Left lung (tissue), 10 donors: ENCODE measurements around the gene FAAH2. TPM values are rescaled to one million over a fixed set of nuclear protein-coding genes. Genes with fewer than 3 reads are reported as not detected.

Experiments
- ATAC-seq: fragments of 200-7000 bp; cut with Tn5 transposase; one replicate; pipeline ENCODE4 v1.9.1; 2020; ENCODE audit warnings: moderate library complexity
- DNase-seq, 4 donors: peaks; one replicate each; pipeline ENCODE4 v3.0.0-alpha.2; 2013 to 2020
- H3K27ac ChIP-seq, 2 donors: fragments of 200-600 bp; sonication (generic) in 1 of 2; one replicate each; pipeline versions ENCODE4 v1.5.0 to v1.8.0; 2020 to 2021
- H3K27me3 ChIP-seq, 2 donors: fragments of 200-600 bp; sonication (generic) in 1 of 2; one replicate each; pipeline versions ENCODE4 v1.5.0 to v1.8.0; 2020 to 2021
- H3K36me3 ChIP-seq, 2 donors: fragments of 200-600 bp; sonication (generic) in 1 of 2; one replicate each; pipeline versions ENCODE4 v1.5.0 to v1.8.0; 2020 to 2021
- H3K4me1 ChIP-seq, 2 donors: fragments of 200-600 bp; one replicate each; pipeline ENCODE4 v1.8.0; 2021
- H3K4me3 ChIP-seq, 2 donors: fragments of 200-600 bp; sonication (generic) in 1 of 2; one replicate each; pipeline versions ENCODE4 v1.5.0 to v1.8.0; 2020 to 2021; ENCODE audit warnings: mild to moderate bottlenecking in 1 of 2
- H3K9me3 ChIP-seq, 2 donors: fragments of 200-600 bp; sonication (generic) in 1 of 2; one replicate each; pipeline versions ENCODE4 v1.5.0 to v1.8.0; 2020 to 2021
- intact Hi-C, 2 donors: fragments of 100-400 bp; cut with DNase I; formaldehyde crosslinking; loops; one replicate each; pipeline versions ENCODE4 v1.11.2 to v1.14.2; 2022
- polyA plus RNA-seq, 6 donors: library from polyadenylated mRNA; unstranded; fragments of 120-200 nt; gene quantifications; one replicate each; pipeline ENCODE4 v1.2.1, GENCODE V29; 2013; ENCODE audit not compliant: insufficient read length in 6 of 6
- total RNA-seq, 2 donors: library from RNA; stranded (reverse); fragmentation: NEBNext Ultra II Directional; extraction: Animal tissue kit (Norgen Biotek cat#: 25700); gene quantifications; one replicate each; pipeline ENCODE4 v1.2.1, GENCODE V29; 2021
- TF ChIP-seq, protein P1 (sequence below), 2 donors: fragments of 200-600 bp; sonication (generic) in 1 of 2; IDR thresholded peaks; one replicate each; pipeline versions ENCODE4 v1.5.0 to v1.8.0; 2021; ENCODE audit warnings: antibody characterized with exemption in 2 of 2
- donor health status: DM: no; HTN: yes; CAD: no.
- donor health status: DM: no; HTN: no; CAD: no.

The FAAH2 gene
- total and polyA plus RNA-seq, 8 donors: 5.0 to 9.6 (median 6.5) TPM

GRCh38 chrX:57266275-57266674, 20.2 kb upstream of the FAAH2 start:
- DNase-seq (no peak), ATAC-seq (no peak)
- H3K27ac ChIP-seq: no peak overlapping the region
- no peaks in the 10 kb centered on the region for H3K36me3 ChIP-seq
- TF ChIP-seq, protein P1, sequence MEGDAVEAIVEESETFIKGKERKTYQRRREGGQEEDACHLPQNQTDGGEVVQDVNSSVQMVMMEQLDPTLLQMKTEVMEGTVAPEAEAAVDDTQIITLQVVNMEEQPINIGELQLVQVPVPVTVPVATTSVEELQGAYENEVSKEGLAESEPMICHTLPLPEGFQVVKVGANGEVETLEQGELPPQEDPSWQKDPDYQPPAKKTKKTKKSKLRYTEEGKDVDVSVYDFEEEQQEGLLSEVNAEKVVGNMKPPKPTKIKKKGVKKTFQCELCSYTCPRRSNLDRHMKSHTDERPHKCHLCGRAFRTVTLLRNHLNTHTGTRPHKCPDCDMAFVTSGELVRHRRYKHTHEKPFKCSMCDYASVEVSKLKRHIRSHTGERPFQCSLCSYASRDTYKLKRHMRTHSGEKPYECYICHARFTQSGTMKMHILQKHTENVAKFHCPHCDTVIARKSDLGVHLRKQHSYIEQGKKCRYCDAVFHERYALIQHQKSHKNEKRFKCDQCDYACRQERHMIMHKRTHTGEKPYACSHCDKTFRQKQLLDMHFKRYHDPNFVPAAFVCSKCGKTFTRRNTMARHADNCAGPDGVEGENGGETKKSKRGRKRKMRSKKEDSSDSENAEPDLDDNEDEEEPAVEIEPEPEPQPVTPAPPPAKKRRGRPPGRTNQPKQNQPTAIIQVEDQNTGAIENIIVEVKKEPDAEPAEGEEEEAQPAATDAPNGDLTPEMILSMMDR (IDR thresholded peaks at IDR 0.05): no peak
- H3K4me1 ChIP-seq: no peaks in the 10 kb centered on the region
- no peaks in the 10 kb centered on the region for H3K9me3 ChIP-seq
- intact Hi-C loops: no loop called here
- no peaks in the 10 kb centered on the region for H3K27me3 ChIP-seq
- no peak overlapping the region for H3K4me3 ChIP-seq

DNA sequence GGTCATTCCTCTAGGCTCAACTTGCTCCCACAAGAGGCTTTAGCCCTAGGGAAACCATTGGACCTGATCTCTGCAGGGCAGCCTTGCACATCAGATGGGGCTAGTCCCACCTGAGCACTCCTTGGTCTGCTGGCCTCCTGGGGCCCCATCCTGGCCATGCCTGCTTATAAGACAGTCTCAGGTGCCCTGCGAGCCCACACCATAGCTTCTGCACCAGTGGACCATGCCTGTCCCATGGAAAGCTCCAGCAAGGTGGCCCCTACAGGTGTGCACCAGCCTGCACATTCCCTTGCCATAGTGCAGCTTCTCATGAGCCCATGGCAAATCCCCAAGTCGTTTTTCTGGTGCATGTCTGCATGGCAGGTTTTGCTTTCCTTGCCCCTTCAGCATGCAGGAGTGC, 19.6 kb upstream of the FAAH2 start:
- Histone ChIP-seq H3K4me1 (no peaks in the 10 kb centered on the region), H3K27ac (no peak overlapping the region), H3K36me3 (no peaks in the 10 kb centered on the region), H3K4me3 (no peak overlapping the region), H3K27me3 (no peaks in the 10 kb centered on the region), H3K9me3 (peaks cover 0 to 2% of the 10 kb centered on the region in 2 donors)
- TF ChIP-seq, protein P1 (IDR thresholded peaks at IDR 0.05): no peak
- ATAC-seq: no peak
- intact Hi-C loops: no loop called here
- DNase-seq: no peak

DNA sequence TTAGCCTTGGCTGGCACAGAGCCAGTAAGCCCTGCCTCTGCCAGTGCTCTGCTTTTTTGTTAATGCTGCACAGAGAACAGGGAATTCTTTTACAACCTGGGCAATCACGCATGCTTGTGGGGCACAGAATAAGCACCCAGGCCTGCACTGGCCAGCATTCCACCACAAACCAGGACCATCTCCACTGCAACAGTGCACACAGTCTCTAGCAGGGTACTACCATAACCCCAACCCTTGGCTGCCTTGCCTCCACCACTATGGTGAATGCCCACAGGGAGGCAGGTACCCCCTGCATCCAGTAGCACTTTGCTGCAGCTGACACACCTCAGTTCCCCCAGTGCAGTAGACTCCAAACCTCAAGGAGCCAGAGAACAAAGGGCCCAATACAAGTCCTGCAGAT, 19.2 kb upstream of the FAAH2 start:
- TF ChIP-seq, protein P1 (IDR thresholded peaks at IDR 0.05): no peak
- no peak for ATAC-seq
- DNase-seq: no peak
- Histone ChIP-seq H3K4me1 (no peaks in the 10 kb centered on the region), H3K27ac (no peak overlapping the region), H3K36me3 (no peaks in the 10 kb centered on the region), H3K27me3 (no peaks in the 10 kb centered on the region), H3K4me3 (no peak overlapping the region), H3K9me3 (peaks cover 0 to 2% of the 10 kb centered on the region in 2 donors)
- intact Hi-C loops: no loop called here

- H3K4me3 ChIP-seq: no peak overlapping the region
- no peak overlapping the region for H3K27ac ChIP-seq
- intact Hi-C loops: no loop called here
- no peaks in the 10 kb centered on the region for H3K4me1 ChIP-seq
- no peaks in the 10 kb centered on the region for H3K36me3 ChIP-seq
- H3K27me3 ChIP-seq: no peaks in the 10 kb centered on the region
- DNase-seq: no peak
- no peak for ATAC-seq
- TF ChIP-seq, protein P1 (IDR thresholded peaks at IDR 0.05): no peak
- peaks cover 0 to 16% of the 10 kb centered on the region in 2 donors for H3K9me3 ChIP-seq
Observed at GRCh38 chrX:57270980-57271379, 15.5 kb upstream of the FAAH2 start.

DNA sequence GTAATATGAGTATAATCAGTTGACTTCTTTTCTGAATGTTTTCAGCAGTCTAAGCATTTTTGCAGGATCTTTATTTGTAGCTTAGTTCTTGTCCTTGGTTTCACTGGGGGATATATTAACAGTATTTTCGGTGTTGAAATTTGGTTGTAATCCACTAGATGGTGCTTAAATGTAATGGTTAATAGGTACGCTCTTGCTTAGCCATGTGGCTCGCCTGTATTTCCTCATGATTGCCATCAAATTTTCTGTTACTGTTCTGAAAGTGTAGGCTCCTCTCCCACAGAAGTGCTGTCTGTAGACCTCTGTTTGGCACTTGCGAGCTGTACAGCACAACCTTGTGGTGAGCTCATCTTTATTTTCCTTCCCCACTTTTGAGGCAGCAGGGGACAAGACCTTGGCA, 3.9 kb upstream of the FAAH2 start:
- DNase-seq (no peak), ATAC-seq (no peak)
- Histone ChIP-seq H3K27me3 (no peaks in the 10 kb centered on the region), H3K36me3 (no peaks in the 10 kb centered on the region), H3K27ac (no peak overlapping the region), H3K9me3 (peaks cover 0 to 6% of the 10 kb centered on the region in 2 donors), H3K4me3 (no peak overlapping the region), H3K4me1 (no peaks in the 10 kb centered on the region)
- TF ChIP-seq, protein P1 (IDR thresholded peaks at IDR 0.05): no peak
- intact Hi-C loops: no loop called here
